CD14-positive monocyte (primary cell): Measurements from ENCODE around the gene KDELR1. TPM values are rescaled to one million over a fixed set of nuclear protein-coding genes. Genes with fewer than 3 reads are reported as not detected.

Source experiments
- DNase-seq, 3 donors: peaks; one replicate each; pipeline ENCODE4 v3.0.0-alpha.2; 2011 to 2022
- H2AFZ ChIP-seq: 2 replicates; pipeline ENCODE4 v1.6.0; 2012; ENCODE audit warnings: mild to moderate bottlenecking, low read depth, low read length, inconsistent platforms; ENCODE audit not compliant: insufficient read depth, poor library complexity, severe bottlenecking
- H3K27ac ChIP-seq, 2 donors: 1 replicate in 1 of 2; 2 replicates in 1 of 2; pipeline ENCODE4 v1.5.1; 2012 to 2013; ENCODE audit warnings: low read length in 2 of 2, control low read depth in 1 of 2, inconsistent platforms in 1 of 2, low read depth in 1 of 2, mild to moderate bottlenecking in 1 of 2
- H3K27me3 ChIP-seq, 2 donors: one replicate each; pipeline versions ENCODE4 v1.6.0 to v1.6.1; 2011 to 2013; ENCODE audit warnings: low read length in 2 of 2; ENCODE audit not compliant: control insufficient read depth in 2 of 2, insufficient read depth in 2 of 2
- H3K36me3 ChIP-seq, 2 donors: replicated peaks in 1 of 2; 1 replicate in 1 of 2; 2 replicates in 1 of 2; pipeline versions ENCODE4 v1.5.1 to v1.6.1; 2012 to 2013; ENCODE audit warnings: low read length in 2 of 2, control low read depth in 1 of 2, inconsistent platforms in 1 of 2, mild to moderate bottlenecking in 1 of 2; ENCODE audit not compliant: insufficient read depth in 2 of 2, control insufficient read depth in 1 of 2
- H3K4me1 ChIP-seq, 2 donors: 1 replicate in 1 of 2; 2 replicates in 1 of 2; pipeline versions ENCODE4 v1.5.1 to v1.6.1; 2012 to 2013; ENCODE audit warnings: low read length in 2 of 2, control low read depth in 1 of 2, inconsistent platforms in 1 of 2, mild to moderate bottlenecking in 1 of 2, moderate library complexity in 1 of 2; ENCODE audit not compliant: insufficient read depth in 2 of 2, control insufficient read depth in 1 of 2
- H3K4me2 ChIP-seq: replicated peaks from 2 replicates; pipeline ENCODE3; 2012; ENCODE audit warnings: low read length, moderate library complexity, mild to moderate bottlenecking; ENCODE audit not compliant: poor library complexity, severe bottlenecking; ENCODE audit errors: extremely low read depth
- H3K4me3 ChIP-seq, 3 experiments: fragments of 200-600 bp in 1 of 3; sonication (generic) in 1 of 3; replicated peaks in 1 of 3; 1 replicate in 2 of 3; 2 replicates in 1 of 3; pipeline ENCODE4 v1.5.1; 2011 to 2013; ENCODE audit warnings: low read length in 3 of 3, mild to moderate bottlenecking in 3 of 3, control low read depth in 2 of 3, low read depth in 2 of 3, inconsistent platforms in 1 of 3, moderate library complexity in 1 of 3
- H3K79me2 ChIP-seq: 2 replicates; pipeline ENCODE4 v1.6.0; 2012; ENCODE audit warnings: mild to moderate bottlenecking, control low read depth, inconsistent platforms, low read length, moderate library complexity; ENCODE audit not compliant: insufficient read depth
- H3K9ac ChIP-seq: 2 replicates; pipeline ENCODE4 v1.6.0; 2017; ENCODE audit warnings: low read length, mild to moderate bottlenecking; ENCODE audit not compliant: insufficient read depth, poor library complexity, severe bottlenecking
- H3K9me3 ChIP-seq, 2 donors: replicated peaks in 1 of 2; 1 replicate in 1 of 2; 2 replicates in 1 of 2; pipeline versions ENCODE4 v1.5.1 to v1.6.1; 2012 to 2013; ENCODE audit warnings: low read length in 2 of 2, control low read depth in 1 of 2; ENCODE audit not compliant: control insufficient read depth in 1 of 2, insufficient read depth in 1 of 2
- H4K20me1 ChIP-seq: 2 replicates; pipeline ENCODE4 v1.6.0; 2012; ENCODE audit warnings: mild to moderate bottlenecking, low read length, control low read depth, moderate library complexity; ENCODE audit not compliant: insufficient read depth
- H3K27ac Mint-ChIP-seq, 7 donors: one replicate each; pipeline ENCODE4 v1.8.0; 2020; ENCODE audit warnings: mild to moderate bottlenecking in 7 of 7, mixed read lengths in 7 of 7, moderate library complexity in 6 of 7, inconsistent platforms in 2 of 7
- H3K27me3 Mint-ChIP-seq, 3 donors: one replicate each; pipeline ENCODE4 v1.8.0; 2021 to 2022; ENCODE audit warnings: low read depth in 3 of 3, mild to moderate bottlenecking in 3 of 3, mixed read lengths in 3 of 3, moderate library complexity in 3 of 3, inconsistent platforms in 1 of 3
- H3K36me3 Mint-ChIP-seq, 2 donors: one replicate each; pipeline ENCODE4 v1.8.0; 2020; ENCODE audit warnings: mixed read lengths in 2 of 2, inconsistent platforms in 1 of 2, mild to moderate bottlenecking in 1 of 2
- H3K4me1 Mint-ChIP-seq: one replicate; pipeline ENCODE4 v1.8.0; 2020; ENCODE audit warnings: mild to moderate bottlenecking, mixed read lengths
- H3K4me3 Mint-ChIP-seq, 2 donors: one replicate each; pipeline ENCODE4 v1.8.0; 2020; ENCODE audit warnings: mild to moderate bottlenecking in 2 of 2, mixed read lengths in 2 of 2, moderate library complexity in 1 of 2
- H3K9me3 Mint-ChIP-seq, 7 donors: one replicate each; pipeline ENCODE4 v1.8.0; 2020 to 2022; ENCODE audit warnings: mixed read lengths in 7 of 7, mild to moderate bottlenecking in 6 of 7, moderate library complexity in 6 of 7, inconsistent platforms in 2 of 7
- WGBS: methylation state at CpG from one replicate; pipeline ENCODE4 v1.1.5; 2013; ENCODE audit warnings: missing lambda C conversion rate; ENCODE audit not compliant: insufficient coverage; 5-methylcytosine and 5-hydroxymethylcytosine counted together
- intact Hi-C, 2 donors: fragments of 100-400 bp; cut with micrococcal nuclease; formaldehyde crosslinking; loops; one replicate each; pipeline versions ENCODE4 v1.15.0 to v1.15.1; 2023
- polyA plus RNA-seq, 3 donors: library from polyadenylated mRNA; depleted of rRNA in 1 of 3; unstranded in 2 of 3; stranded (reverse) in 1 of 3; fragments of 300-500 nt in 2 of 3; fragments of >200 nt in 1 of 3; fragmentation: Illumina TruSeq in 2 of 3; gene quantifications; 1 replicate in 2 of 3; 2 replicates in 1 of 3; pipeline ENCODE4 v1.2.3, GENCODE V29; 2012 to 2021
- TF ChIP-seq, protein P1 (sequence below): fragments of 200-600 bp; IDR thresholded peaks from one replicate; pipeline ENCODE4 v1.8.0; 2022; ENCODE audit warnings: antibody characterized with exemption, mild to moderate bottlenecking

The KDELR1 gene
- polyA plus RNA-seq, 3 donors: 42.0 to 72.0 (median 51.3) TPM

DNA sequence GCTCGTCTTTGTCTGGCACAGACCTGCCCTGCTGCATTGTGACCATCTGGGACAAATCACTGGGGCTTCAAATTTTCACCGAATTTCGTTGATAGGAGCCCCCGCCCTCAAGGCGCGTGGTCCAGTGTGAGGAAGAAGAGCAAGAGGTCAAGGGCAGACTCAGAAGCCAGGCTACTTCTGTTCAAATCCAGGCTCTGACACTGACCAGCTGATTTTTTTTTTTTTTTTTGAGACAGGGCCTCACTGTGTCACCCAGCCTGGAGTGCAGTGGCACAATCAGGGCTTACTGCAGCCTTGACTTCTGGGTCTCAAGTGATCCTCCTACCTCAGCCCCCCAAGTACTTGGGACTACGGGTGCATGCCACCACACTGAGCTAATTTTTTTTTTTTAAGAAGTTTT, 20.0 kb downstream of the KDELR1 start:
- Mint-ChIP-seq H3K27ac (no peak overlapping the region), H3K4me1 (no peaks in the 10 kb centered on the region), H3K36me3 (no peaks in the 10 kb centered on the region), H3K9me3 (no peaks in the 10 kb centered on the region), H3K27me3 (peaks cover 1 to 8% (median 7%) of the 10 kb centered on the region in 3 donors), H3K4me3 (no peak overlapping the region)
- TF ChIP-seq, protein P1, sequence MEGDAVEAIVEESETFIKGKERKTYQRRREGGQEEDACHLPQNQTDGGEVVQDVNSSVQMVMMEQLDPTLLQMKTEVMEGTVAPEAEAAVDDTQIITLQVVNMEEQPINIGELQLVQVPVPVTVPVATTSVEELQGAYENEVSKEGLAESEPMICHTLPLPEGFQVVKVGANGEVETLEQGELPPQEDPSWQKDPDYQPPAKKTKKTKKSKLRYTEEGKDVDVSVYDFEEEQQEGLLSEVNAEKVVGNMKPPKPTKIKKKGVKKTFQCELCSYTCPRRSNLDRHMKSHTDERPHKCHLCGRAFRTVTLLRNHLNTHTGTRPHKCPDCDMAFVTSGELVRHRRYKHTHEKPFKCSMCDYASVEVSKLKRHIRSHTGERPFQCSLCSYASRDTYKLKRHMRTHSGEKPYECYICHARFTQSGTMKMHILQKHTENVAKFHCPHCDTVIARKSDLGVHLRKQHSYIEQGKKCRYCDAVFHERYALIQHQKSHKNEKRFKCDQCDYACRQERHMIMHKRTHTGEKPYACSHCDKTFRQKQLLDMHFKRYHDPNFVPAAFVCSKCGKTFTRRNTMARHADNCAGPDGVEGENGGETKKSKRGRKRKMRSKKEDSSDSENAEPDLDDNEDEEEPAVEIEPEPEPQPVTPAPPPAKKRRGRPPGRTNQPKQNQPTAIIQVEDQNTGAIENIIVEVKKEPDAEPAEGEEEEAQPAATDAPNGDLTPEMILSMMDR: no peak
- no peak for DNase-seq
- WGBS: 95% methylated on average over 5 of the region's 7 CpGs
- Histone ChIP-seq H3K36me3 (no peaks in the 10 kb centered on the region), H3K9ac (no peak overlapping the region), H3K4me2 (no peak overlapping the region), H3K9me3 (no peaks in the 10 kb centered on the region), H3K79me2 (no peaks in the 10 kb centered on the region), H3K27me3 (no peaks in the 10 kb centered on the region), H3K27ac (no peak overlapping the region), H3K4me3 (no peak overlapping the region), H3K4me1 (no peaks in the 10 kb centered on the region), H4K20me1 (no peaks in the 10 kb centered on the region), H2AFZ (no peak overlapping the region)
- intact Hi-C loops: no loop called here

DNA sequence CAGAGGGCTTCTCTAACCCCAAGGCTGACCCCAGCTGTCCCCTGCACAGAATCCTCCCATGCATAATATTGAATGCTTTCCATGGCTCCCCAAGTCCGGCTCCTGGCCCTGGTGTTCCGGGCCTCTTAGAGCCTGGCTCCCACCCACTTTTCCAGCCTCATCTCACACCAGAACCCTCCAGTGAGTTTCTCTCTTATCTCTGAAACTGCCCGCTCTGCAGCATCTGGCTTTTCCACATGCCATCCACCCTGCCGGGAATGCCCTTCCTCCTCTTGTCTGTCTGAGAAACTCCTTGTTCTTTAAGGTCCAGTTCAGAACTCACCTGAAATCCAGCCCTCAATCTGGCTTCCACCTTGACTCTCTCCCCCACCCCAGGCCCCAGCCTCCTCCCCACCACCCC, 20.4 kb downstream of the KDELR1 start:
- no peak overlapping the region for H3K4me2 ChIP-seq
- no peak overlapping the region for H2AFZ ChIP-seq
- H3K27ac ChIP-seq: no peak overlapping the region
- H3K9me3 ChIP-seq: no peaks in the 10 kb centered on the region
- Mint-ChIP-seq H3K9me3 (no peaks in the 10 kb centered on the region), H3K4me3 (no peak overlapping the region), H3K36me3 (no peaks in the 10 kb centered on the region), H3K27me3 (peaks cover 1 to 8% (median 7%) of the 10 kb centered on the region in 3 donors), H3K4me1 (no peaks in the 10 kb centered on the region), H3K27ac (no peak overlapping the region)
- H3K27me3 ChIP-seq: no peaks in the 10 kb centered on the region
- no peaks in the 10 kb centered on the region for H3K4me1 ChIP-seq
- no peak overlapping the region for H3K4me3 ChIP-seq
- no peaks in the 10 kb centered on the region for H3K36me3 ChIP-seq
- DNase-seq: no peak
- H4K20me1 ChIP-seq: no peaks in the 10 kb centered on the region
- TF ChIP-seq, protein P1: no peak
- H3K79me2 ChIP-seq: no peaks in the 10 kb centered on the region
- WGBS: 100% methylated on average over 4 of the region's 4 CpGs
- intact Hi-C loops: no loop called here
- H3K9ac ChIP-seq: no peak overlapping the region
